HCT116 (cell line): ENCODE results near the gene ACADVL. TPM values are rescaled to one million over a fixed set of nuclear protein-coding genes. Genes with fewer than 3 reads are reported as not detected.
A peak's percentile ranks its signal among the peaks of the same experiment; 100 is the strongest.

Experiments
- ATAC-seq: fragments of 200-7000 bp; cut with Tn5 transposase; 2 replicates; pipeline ENCODE4 v1.9.1; 2020; ENCODE audit warnings: mild to moderate bottlenecking, moderate library complexity
- BruUV-seq: library from RNA; stranded (reverse); fragments of 400-500 nt; replicated peaks from 2 replicates; lab custom pipeline; 2021; lab: Mats Ljungman, UMichigan
- CTCF ChIA-PET: fragments of 300-600 bp; sonication (Branson Sonifier 250); formaldehyde crosslinking; loops from one replicate; lab custom pipeline; 2021; ENCODE audit warnings: antibody characterized with exemption; lab: Charles Lee
- POLR2A ChIA-PET: fragments of 300-600, 350-600 bp; sonication (Branson Sonifier 250); formaldehyde crosslinking; loops from one replicate; lab custom pipeline; 2021; ENCODE audit warnings: antibody characterized with exemption; lab: Charles Lee
- RAD21 ChIA-PET, 2 experiments: fragments of 300-600 bp; sonication (Branson Sonifier 250); formaldehyde crosslinking; loops; one replicate each; lab custom pipeline; 2023; ENCODE audit warnings: low total read pairs in 2 of 2; ENCODE audit not compliant: uncharacterized antibody in 2 of 2, unreplicated experiment in 2 of 2, low non-redundant PET in 1 of 2; lab: Charles Lee
- DNase-seq: peaks from one replicate; pipeline ENCODE4 v3.0.0-alpha.2; 2010; ENCODE audit warnings: low read depth, low spot score
- H2AFZ ChIP-seq: fragments of 200-600 bp; shearing (Covaris generic), sonication (generic); 2 replicates; pipeline ENCODE4 v1.6.1; 2017; ENCODE audit warnings: low read depth, mixed run types, mixed read lengths, antibody characterized with exemption, low read length; ENCODE audit not compliant: poor library complexity, severe bottlenecking
- H3K27ac ChIP-seq: 2 replicates; pipeline ENCODE4 v1.5.1; 2012; ENCODE audit warnings: low read depth, low read length
- H3K27me3 ChIP-seq: fragments of 200-600 bp; sonication (generic); 2 replicates; pipeline ENCODE4 v1.6.1; 2016; ENCODE audit warnings: mixed run types, low read length, mixed read lengths; ENCODE audit not compliant: insufficient read depth
- H3K36me3 ChIP-seq, 2 experiments: fragments of 200-500 bp in 1 of 2; fragments of 200-600 bp in 1 of 2; sonication (Bioruptor generic) in 1 of 2; sonication (generic) in 1 of 2; 2 replicates each; pipeline versions ENCODE4 v1.5.1 to v1.6.1; 2014 to 2016; ENCODE audit warnings: low read length in 2 of 2, inconsistent platforms in 1 of 2, mixed read lengths in 1 of 2, mixed run types in 1 of 2; ENCODE audit not compliant: insufficient read depth in 2 of 2, control insufficient read depth in 1 of 2
- H3K4me1 ChIP-seq, 2 experiments: fragments of 200-600 bp in 1 of 2; sonication (generic) in 1 of 2; 2 replicates each; pipeline versions ENCODE4 v1.5.1 to v1.6.1; 2012 to 2017; ENCODE audit warnings: low read length in 2 of 2, inconsistent platforms in 1 of 2, mild to moderate bottlenecking in 1 of 2, mixed read lengths in 1 of 2, mixed run types in 1 of 2, moderate library complexity in 1 of 2; ENCODE audit not compliant: insufficient read depth in 2 of 2, control insufficient read depth in 1 of 2
- H3K4me2 ChIP-seq: fragments of 200-600 bp; sonication (generic); 2 replicates; pipeline ENCODE4 v1.6.1; 2017; ENCODE audit warnings: mixed run types, low read length, mixed read lengths
- H3K4me3 ChIP-seq, 2 experiments: fragments of 200-600 bp in 1 of 2; sonication (generic) in 1 of 2; replicated peaks in 1 of 2; 2 replicates each; pipeline ENCODE4 v1.5.1; 2011 to 2016; ENCODE audit warnings: low read length in 2 of 2, control low read depth in 1 of 2, low read depth in 1 of 2, mild to moderate bottlenecking in 1 of 2, mixed read lengths in 1 of 2, mixed run types in 1 of 2
- H3K79me2 ChIP-seq: fragments of 200-600 bp; sonication (generic); 2 replicates; pipeline ENCODE4 v1.6.1; 2017; ENCODE audit warnings: mild to moderate bottlenecking, mixed run types, low read length, moderate library complexity, mixed read lengths; ENCODE audit not compliant: insufficient read depth
- H3K9ac ChIP-seq: fragments of 200-600 bp; sonication (generic); 2 replicates; pipeline ENCODE4 v1.6.1; 2016; ENCODE audit warnings: low read length, mixed read lengths
- H3K9me2 ChIP-seq: fragments of 200-600 bp; sonication (generic), shearing (Covaris generic); 2 replicates; pipeline ENCODE4 v1.6.1; 2017; ENCODE audit warnings: mixed run types, mild to moderate bottlenecking, moderate library complexity; ENCODE audit not compliant: insufficient read depth
- H3K9me3 ChIP-seq, 2 experiments: fragments of 200-500 bp in 1 of 2; fragments of 200-600 bp in 1 of 2; sonication (Bioruptor generic) in 1 of 2; sonication (generic) in 1 of 2; 2 replicates each; pipeline ENCODE4 v1.6.1; 2014 to 2017; ENCODE audit warnings: low read length in 2 of 2, mixed read lengths in 2 of 2, inconsistent platforms in 1 of 2, low read depth in 1 of 2, mild to moderate bottlenecking in 1 of 2, mixed run types in 1 of 2, moderate library complexity in 1 of 2; ENCODE audit not compliant: control insufficient read depth in 1 of 2, insufficient read depth in 1 of 2
- H4K20me1 ChIP-seq: fragments of 200-600 bp; sonication (generic), shearing (Covaris generic); 2 replicates; pipeline ENCODE4 v1.6.1; 2017; ENCODE audit warnings: mixed run types, mild to moderate bottlenecking, moderate library complexity; ENCODE audit not compliant: insufficient read depth
- ELF1 ChIP-seq: IDR thresholded peaks from 2 replicates; pipeline ENCODE4 v1.6.1; 2012; ENCODE audit warnings: low read depth, borderline replicate concordance
- EZH2 ChIP-seq: fragments of 200-600 bp; sonication (generic); IDR thresholded peaks from 2 replicates; pipeline ENCODE4 v1.6.1; 2017; ENCODE audit warnings: antibody characterized with exemption, mixed run types
- EZH2phosphoT487 ChIP-seq: fragments of 200-600 bp; IDR thresholded peaks from 2 replicates; pipeline ENCODE4 v1.6.1; 2018; ENCODE audit warnings: antibody characterized with exemption, borderline replicate concordance
- FOSL1 ChIP-seq: IDR thresholded peaks from 2 replicates; pipeline ENCODE4 v1.6.1; 2012; ENCODE audit warnings: low read depth
- JUND ChIP-seq: IDR thresholded peaks from 2 replicates; pipeline ENCODE4 v1.6.1; 2012
- POLR2A ChIP-seq: IDR thresholded peaks from 2 replicates; pipeline ENCODE4 v1.7.0; 2011; ENCODE audit warnings: borderline replicate concordance; ENCODE audit not compliant: insufficient read depth, insufficient read length; ENCODE audit errors: extremely low read depth
- POLR2AphosphoS5 ChIP-seq: IDR thresholded peaks from 2 replicates; pipeline ENCODE4 v1.6.1; 2011; ENCODE audit warnings: mild to moderate bottlenecking, low read depth, low read length, moderate library complexity
- RAD21 ChIP-seq: IDR thresholded peaks from 2 replicates; pipeline ENCODE4 v1.6.1; 2012; ENCODE audit warnings: low read depth, mild to moderate bottlenecking
- SIN3A ChIP-seq: IDR thresholded peaks from 2 replicates; pipeline ENCODE4 v1.6.1; 2012; ENCODE audit warnings: low read depth
- SRF ChIP-seq: IDR thresholded peaks from 2 replicates; pipeline ENCODE4 v1.6.1; 2012; ENCODE audit warnings: low read depth
- TCF7L2 ChIP-seq: IDR thresholded peaks from 2 replicates; pipeline ENCODE4 v1.7.0; 2011; ENCODE audit warnings: borderline replicate concordance, inconsistent platforms; ENCODE audit not compliant: insufficient read depth, insufficient read length; ENCODE audit errors: extremely low read depth
- YY1 ChIP-seq: IDR thresholded peaks from 2 replicates; pipeline ENCODE4 v1.6.1; 2011; ENCODE audit warnings: low read length, low read depth, moderate library complexity, mild to moderate bottlenecking; ENCODE audit not compliant: insufficient replicate concordance; ENCODE audit errors: extremely low read depth
- ZFX ChIP-seq: fragments of 450-650 bp; IDR thresholded peaks from 2 replicates; pipeline ENCODE4 v1.6.1; 2017
- intact Hi-C: fragments of 100-400 bp; cut with micrococcal nuclease; formaldehyde crosslinking; loops from 2 replicates; pipeline ENCODE4 v1.10.0; 2022
- total RNA-seq: library from RNA; stranded (reverse); gene quantifications from one replicate; pipeline ENCODE4 v1.2.1, GENCODE V29; 2021; ENCODE audit not compliant: unreplicated experiment
- TF ChIP-seq, protein P1 (sequence below): IDR thresholded peaks from 2 replicates; pipeline ENCODE4 v1.6.1; 2012; ENCODE audit warnings: low read depth
- TF ChIP-seq, protein P2 (sequence below), 3 experiments: fragments of 200-600 bp in 1 of 3; sonication (generic) in 1 of 3; IDR thresholded peaks in 2 of 3; conservative IDR thresholded peaks in 1 of 3; 2 replicates each; pipeline ENCODE4 v1.5.1; 2012 to 2017; ENCODE audit warnings: low read depth in 2 of 3, low read length in 2 of 3, antibody characterized with exemption in 1 of 3, borderline replicate concordance in 1 of 3, control low read depth in 1 of 3, mild to moderate bottlenecking in 1 of 3, mixed read lengths in 1 of 3, mixed run types in 1 of 3, moderate library complexity in 1 of 3; ENCODE audit not compliant: insufficient read depth in 1 of 3
- TF ChIP-seq, protein P3 (sequence below): IDR thresholded peaks from 2 replicates; pipeline ENCODE4 v1.6.1; 2011; ENCODE audit warnings: mild to moderate bottlenecking, low read length, moderate library complexity; ENCODE audit not compliant: insufficient replicate concordance; ENCODE audit errors: extremely low read depth
- TF ChIP-seq, protein P4 (sequence below): IDR thresholded peaks from 2 replicates; pipeline ENCODE4 v1.6.1; 2012
- TF ChIP-seq, protein P5 (sequence below): IDR thresholded peaks from 2 replicates; pipeline ENCODE4 v1.6.1; 2012

ACADVL gene
- total RNA-seq, 1 experiment from 2014 or later = 554 TPM

DNA sequence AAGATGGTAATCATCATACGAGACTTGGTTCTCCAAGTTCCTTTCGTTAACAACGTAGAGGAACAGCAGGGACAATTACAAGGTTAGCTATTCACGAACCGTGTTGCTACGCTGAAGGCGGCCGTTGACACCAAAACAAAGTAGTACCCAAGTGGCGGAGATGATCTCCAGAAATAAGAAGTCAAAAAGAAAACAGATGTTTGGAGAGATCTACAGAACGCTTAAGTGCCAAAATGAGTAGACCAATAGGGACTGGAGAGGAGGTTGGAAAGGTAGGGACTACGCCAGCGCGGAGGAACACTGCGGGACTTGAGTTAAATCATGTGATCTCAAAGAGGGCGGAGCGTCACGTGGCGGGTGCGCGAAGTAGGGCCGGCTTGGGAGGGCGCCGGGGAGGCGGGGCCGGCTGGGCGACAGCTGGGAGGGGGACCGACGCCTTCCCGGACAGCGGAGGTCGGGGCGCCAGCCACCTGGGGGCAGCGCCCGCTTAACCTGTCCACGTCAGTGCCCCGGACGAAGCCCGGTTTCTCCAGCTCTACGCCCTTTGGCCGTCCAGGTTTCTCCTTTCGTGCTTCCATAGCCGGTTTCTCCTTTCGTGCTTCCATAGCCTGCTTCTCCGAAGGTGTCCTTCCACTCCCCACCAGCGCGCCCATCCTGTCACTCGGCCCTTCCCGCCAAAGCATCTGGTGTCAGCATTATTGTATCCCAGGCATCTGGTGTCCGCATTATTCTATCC is 23.1 kb downstream of the ACADVL start:
- BruUV-seq = no TSS peak
- Histone ChIP-seq H4K20me1 (no peaks in the 10 kb centered on the region), H3K79me2 (peaks cover 49% of the 10 kb centered on the region), H2AFZ (no peak overlapping the region), H3K4me2 (peak overlapping the region; percentile 79), H3K9me2 (no peaks in the 10 kb centered on the region), H3K27me3 (no peaks in the 10 kb centered on the region), H3K9ac (peak overlapping the region; percentile 85), H3K9me3 (no peaks in the 10 kb centered on the region), H3K4me3 (peak overlapping the region; percentile 93 to 97), H3K36me3 (peaks cover 19 to 36% of the 10 kb centered on the region in 2 experiments; a peak in 3 of 4 replicates), H3K4me1 (peaks cover 17 to 34% of the 10 kb centered on the region in 2 experiments), H3K27ac (peak overlapping the region; percentile 92)
- intact Hi-C loops = no loop called here
- peak; percentile 95 for DNase-seq
- CTCF ChIA-PET = interaction anchor here (0.7 to 1.6 kb wide), 2 partner anchors 9 to 22 kb away, joined by 4 to 5 read pairs; partner anchors contain the start of gene CTDNEP1
- RAD21 ChIA-PET = no interaction called here
- peak; percentile 37 for ATAC-seq
- POLR2A ChIA-PET = interaction anchor here (1.0 to 2.9 kb wide), 9 partner anchors 8 to 71 kb away, joined by 3 to 13 read pairs (median 4); partner anchors contain the start of genes ACADVL, CTDNEP1, DLG4 and DVL2
- peak; percentile 44 for TF ChIP-seq FOSL1
- no peak for TF ChIP-seq ZFX
- peak; percentile 90 for TF ChIP-seq POLR2AphosphoS5
- no peak for TF ChIP-seq SRF
- TF ChIP-seq, protein P1, sequence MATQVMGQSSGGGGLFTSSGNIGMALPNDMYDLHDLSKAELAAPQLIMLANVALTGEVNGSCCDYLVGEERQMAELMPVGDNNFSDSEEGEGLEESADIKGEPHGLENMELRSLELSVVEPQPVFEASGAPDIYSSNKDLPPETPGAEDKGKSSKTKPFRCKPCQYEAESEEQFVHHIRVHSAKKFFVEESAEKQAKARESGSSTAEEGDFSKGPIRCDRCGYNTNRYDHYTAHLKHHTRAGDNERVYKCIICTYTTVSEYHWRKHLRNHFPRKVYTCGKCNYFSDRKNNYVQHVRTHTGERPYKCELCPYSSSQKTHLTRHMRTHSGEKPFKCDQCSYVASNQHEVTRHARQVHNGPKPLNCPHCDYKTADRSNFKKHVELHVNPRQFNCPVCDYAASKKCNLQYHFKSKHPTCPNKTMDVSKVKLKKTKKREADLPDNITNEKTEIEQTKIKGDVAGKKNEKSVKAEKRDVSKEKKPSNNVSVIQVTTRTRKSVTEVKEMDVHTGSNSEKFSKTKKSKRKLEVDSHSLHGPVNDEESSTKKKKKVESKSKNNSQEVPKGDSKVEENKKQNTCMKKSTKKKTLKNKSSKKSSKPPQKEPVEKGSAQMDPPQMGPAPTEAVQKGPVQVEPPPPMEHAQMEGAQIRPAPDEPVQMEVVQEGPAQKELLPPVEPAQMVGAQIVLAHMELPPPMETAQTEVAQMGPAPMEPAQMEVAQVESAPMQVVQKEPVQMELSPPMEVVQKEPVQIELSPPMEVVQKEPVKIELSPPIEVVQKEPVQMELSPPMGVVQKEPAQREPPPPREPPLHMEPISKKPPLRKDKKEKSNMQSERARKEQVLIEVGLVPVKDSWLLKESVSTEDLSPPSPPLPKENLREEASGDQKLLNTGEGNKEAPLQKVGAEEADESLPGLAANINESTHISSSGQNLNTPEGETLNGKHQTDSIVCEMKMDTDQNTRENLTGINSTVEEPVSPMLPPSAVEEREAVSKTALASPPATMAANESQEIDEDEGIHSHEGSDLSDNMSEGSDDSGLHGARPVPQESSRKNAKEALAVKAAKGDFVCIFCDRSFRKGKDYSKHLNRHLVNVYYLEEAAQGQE = no peak
- TF ChIP-seq, protein P2, sequence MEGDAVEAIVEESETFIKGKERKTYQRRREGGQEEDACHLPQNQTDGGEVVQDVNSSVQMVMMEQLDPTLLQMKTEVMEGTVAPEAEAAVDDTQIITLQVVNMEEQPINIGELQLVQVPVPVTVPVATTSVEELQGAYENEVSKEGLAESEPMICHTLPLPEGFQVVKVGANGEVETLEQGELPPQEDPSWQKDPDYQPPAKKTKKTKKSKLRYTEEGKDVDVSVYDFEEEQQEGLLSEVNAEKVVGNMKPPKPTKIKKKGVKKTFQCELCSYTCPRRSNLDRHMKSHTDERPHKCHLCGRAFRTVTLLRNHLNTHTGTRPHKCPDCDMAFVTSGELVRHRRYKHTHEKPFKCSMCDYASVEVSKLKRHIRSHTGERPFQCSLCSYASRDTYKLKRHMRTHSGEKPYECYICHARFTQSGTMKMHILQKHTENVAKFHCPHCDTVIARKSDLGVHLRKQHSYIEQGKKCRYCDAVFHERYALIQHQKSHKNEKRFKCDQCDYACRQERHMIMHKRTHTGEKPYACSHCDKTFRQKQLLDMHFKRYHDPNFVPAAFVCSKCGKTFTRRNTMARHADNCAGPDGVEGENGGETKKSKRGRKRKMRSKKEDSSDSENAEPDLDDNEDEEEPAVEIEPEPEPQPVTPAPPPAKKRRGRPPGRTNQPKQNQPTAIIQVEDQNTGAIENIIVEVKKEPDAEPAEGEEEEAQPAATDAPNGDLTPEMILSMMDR (IDR thresholded peaks at IDR 0.05 in 2 of 3, conservative IDR thresholded peaks at IDR 0.05 in 1 of 3; ENCODE audit: borderline replicate concordance in 1 of 3, insufficient read depth in 1 of 3, low read depth in 2 of 3, low read length in 2 of 3) = no peak
- peak; percentile 76 for TF ChIP-seq JUND
- TF ChIP-seq, protein P3, sequence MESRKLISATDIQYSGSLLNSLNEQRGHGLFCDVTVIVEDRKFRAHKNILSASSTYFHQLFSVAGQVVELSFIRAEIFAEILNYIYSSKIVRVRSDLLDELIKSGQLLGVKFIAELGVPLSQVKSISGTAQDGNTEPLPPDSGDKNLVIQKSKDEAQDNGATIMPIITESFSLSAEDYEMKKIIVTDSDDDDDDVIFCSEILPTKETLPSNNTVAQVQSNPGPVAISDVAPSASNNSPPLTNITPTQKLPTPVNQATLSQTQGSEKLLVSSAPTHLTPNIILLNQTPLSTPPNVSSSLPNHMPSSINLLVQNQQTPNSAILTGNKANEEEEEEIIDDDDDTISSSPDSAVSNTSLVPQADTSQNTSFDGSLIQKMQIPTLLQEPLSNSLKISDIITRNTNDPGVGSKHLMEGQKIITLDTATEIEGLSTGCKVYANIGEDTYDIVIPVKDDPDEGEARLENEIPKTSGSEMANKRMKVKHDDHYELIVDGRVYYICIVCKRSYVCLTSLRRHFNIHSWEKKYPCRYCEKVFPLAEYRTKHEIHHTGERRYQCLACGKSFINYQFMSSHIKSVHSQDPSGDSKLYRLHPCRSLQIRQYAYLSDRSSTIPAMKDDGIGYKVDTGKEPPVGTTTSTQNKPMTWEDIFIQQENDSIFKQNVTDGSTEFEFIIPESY = no peak
- TF ChIP-seq, protein P4, sequence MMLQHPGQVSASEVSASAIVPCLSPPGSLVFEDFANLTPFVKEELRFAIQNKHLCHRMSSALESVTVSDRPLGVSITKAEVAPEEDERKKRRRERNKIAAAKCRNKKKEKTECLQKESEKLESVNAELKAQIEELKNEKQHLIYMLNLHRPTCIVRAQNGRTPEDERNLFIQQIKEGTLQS = no peak
- no peak for TF ChIP-seq EZH2phosphoT487
- no peak for TF ChIP-seq EZH2
- no peak for TF ChIP-seq POLR2A
- TF ChIP-seq ELF1 = peak; percentile 46; the same call in 1 of the 2 replicates
- TF ChIP-seq, protein P5, sequence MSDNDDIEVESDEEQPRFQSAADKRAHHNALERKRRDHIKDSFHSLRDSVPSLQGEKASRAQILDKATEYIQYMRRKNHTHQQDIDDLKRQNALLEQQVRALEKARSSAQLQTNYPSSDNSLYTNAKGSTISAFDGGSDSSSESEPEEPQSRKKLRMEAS = peak; percentile 93
- peak; percentile 96 for TF ChIP-seq SIN3A
- no peak; the same call in 1 of the 2 replicates for TF ChIP-seq RAD21
- no peak for TF ChIP-seq YY1
- peak; percentile 76 for TF ChIP-seq TCF7L2
